GM18951 (cell line): ENCODE data around the gene ARHGEF25.
"Not testable (repeated sequence)": the region's sequence is repeated elsewhere in the genome, so short reads cannot be mapped to it uniquely, and the experiment has no call there.

Source experiments
- POLR2A ChIP-seq: IDR thresholded peaks from 4 replicates; pipeline ENCODE4 v1.6.1; 2011; ENCODE audit warnings: mild to moderate bottlenecking; ENCODE audit not compliant: insufficient read length, insufficient read depth; ENCODE audit errors: extremely low read depth
- in situ Hi-C: fragments of 300-500 bp; cut with MboI; formaldehyde crosslinking; loops from one replicate; pipeline ENCODE4 v1.12.0; 2022; ENCODE audit warnings: low sequenced_read_pairs, mixed read lengths, inconsistent platforms; ENCODE audit not compliant: unreplicated experiment

ARHGEF25 gene

GRCh38 chr12:57616383-57617101 lies 5.3 kb downstream of the ARHGEF25 start:
- in situ Hi-C loops: no loop called here
- TF ChIP-seq POLR2A: no peak

- no peak for TF ChIP-seq POLR2A
- in situ Hi-C loops: no loop called here
Observed at GRCh38 chr12:57617942-57618341, 6.7 kb downstream of the ARHGEF25 start.

GRCh38 chr12:57618431-57618830 lies 7.2 kb downstream of the ARHGEF25 start:
- in situ Hi-C loops: not testable (repeated sequence)

- in situ Hi-C loops: no loop called here
- no peak for TF ChIP-seq POLR2A
Observed at GRCh38 chr12:57618966-57619433, 7.8 kb downstream of the ARHGEF25 start.

GRCh38 chr12:57619434-57620244 lies 8.4 kb downstream of the ARHGEF25 start:
- in situ Hi-C loops: no loop called here
- TF ChIP-seq POLR2A: no peak

GRCh38 chr12:57620245-57620935 lies 9.2 kb downstream of the ARHGEF25 start:
- in situ Hi-C loops: no loop called here

GRCh38 chr12:57620936-57621496 lies 9.8 kb downstream of the ARHGEF25 start:
- in situ Hi-C loops: no loop called here
- TF ChIP-seq POLR2A: no peak

More at GRCh38 chr12:57620245-57620935, 9.2 kb downstream of the ARHGEF25 start:
- TF ChIP-seq POLR2A: no peak

- TF ChIP-seq POLR2A: no peak
- in situ Hi-C loops: no loop called here
Observed at GRCh38 chr12:57621497-57622292, 10.5 kb downstream of the ARHGEF25 start.

GRCh38 chr12:57622293-57623245 lies 11.3 kb downstream of the ARHGEF25 start:
- in situ Hi-C loops: no loop called here
- no peak for TF ChIP-seq POLR2A

GRCh38 chr12:57623385-57623784 lies 12.2 kb downstream of the ARHGEF25 start:
- in situ Hi-C loops: no loop called here
- no peak for TF ChIP-seq POLR2A

GRCh38 chr12:57623811-57624390 lies 12.7 kb downstream of the ARHGEF25 start:
- TF ChIP-seq POLR2A: no peak
- in situ Hi-C loops: no loop called here
